WTC11 (cell line): ENCODE measurements around the gene DHDDS.

Source experiments
- CREM ChIP-seq: sonication (generic); formaldehyde crosslinking; IDR thresholded peaks from 2 replicates; pipeline ENCODE4 v1.8.1; 2022; ENCODE audit warnings: mild to moderate bottlenecking, missing genetic modification reagents, moderate library complexity
- CTCF ChIP-seq: fragments of 200-600 bp; IDR thresholded peaks from 2 replicates; pipeline ENCODE4 v1.8.0; 2022; ENCODE audit warnings: antibody characterized with exemption
- ESRRA ChIP-seq: sonication (generic); formaldehyde crosslinking; IDR thresholded peaks from 2 replicates; pipeline ENCODE4 v1.8.1; 2022; ENCODE audit warnings: mild to moderate bottlenecking, missing genetic modification reagents, borderline replicate concordance
- HMGXB4 ChIP-seq: sonication (generic); formaldehyde crosslinking; IDR thresholded peaks from 2 replicates; pipeline ENCODE4 v1.8.1; 2023; ENCODE audit warnings: mild to moderate bottlenecking, moderate library complexity, missing genetic modification reagents
- NR1H2 ChIP-seq: sonication (generic); formaldehyde crosslinking; IDR thresholded peaks from 2 replicates; pipeline ENCODE4 v1.9.0; 2021; ENCODE audit warnings: mild to moderate bottlenecking, moderate library complexity, missing genetic modification reagents
- SMAD3 ChIP-seq: sonication (generic); formaldehyde crosslinking; IDR thresholded peaks from 2 replicates; pipeline ENCODE4 v1.8.0; 2022; ENCODE audit warnings: missing genetic modification reagents, mild to moderate bottlenecking, borderline replicate concordance
- USF2 ChIP-seq: sonication (generic); formaldehyde crosslinking; IDR thresholded peaks from 2 replicates; pipeline ENCODE4 v1.8.1; 2023; ENCODE audit warnings: mild to moderate bottlenecking, missing genetic modification reagents, moderate library complexity
- ZBTB43 ChIP-seq: sonication (generic); formaldehyde crosslinking; IDR thresholded peaks from 2 replicates; pipeline ENCODE4 v1.8.1; 2023; ENCODE audit warnings: mild to moderate bottlenecking, missing genetic modification reagents
- ZNF138 ChIP-seq: sonication (generic); formaldehyde crosslinking; conservative IDR thresholded peaks from 2 replicates; pipeline ENCODE4 v1.8.1; 2022; ENCODE audit warnings: mild to moderate bottlenecking, moderate library complexity, missing genetic modification reagents
- ZNF281 ChIP-seq: sonication (generic); formaldehyde crosslinking; IDR thresholded peaks from 2 replicates; pipeline ENCODE4 v1.8.0; 2023; ENCODE audit warnings: mild to moderate bottlenecking, missing genetic modification reagents

- TF ChIP-seq CTCF (no peak), CREM (CRISPR knock-in tag) (no peak), ZNF281 (CRISPR knock-in tag) (no peak), ESRRA (no peak), USF2 (CRISPR knock-in tag) (no peak), SMAD3 (CRISPR knock-in tag) (no peak), HMGXB4 (no peak), ZBTB43 (no peak), NR1H2 (CRISPR knock-in tag) (no peak), ZNF138 (no peak)
These were observed 43.2 kb upstream of the DHDDS start for GRCh38 chr1:26388791-26389445.
